SK-N-SH treated with all-trans-retinoic acid at 6 μM for 48 hours (cell line): ENCODE measurements around the gene DHTKD1.

ENCODE experiments used
- ARNTL ChIP-seq: fragments of 450-650 bp; formaldehyde crosslinking; IDR thresholded peaks from 2 replicates; pipeline ENCODE4 v1.5.0; 2020; ENCODE audit warnings: low read depth, mild to moderate bottlenecking, moderate library complexity, borderline replicate concordance
- CSDC2 ChIP-seq: fragments of 250-450 bp; sonication (Bioruptor Pico); IDR thresholded peaks from 2 replicates; pipeline ENCODE4 v1.5.0; 2020; ENCODE audit warnings: mild to moderate bottlenecking, moderate library complexity
- ESRRG ChIP-seq: fragments of 250-450 bp; sonication (Bioruptor Pico); IDR thresholded peaks from 2 replicates; pipeline ENCODE4 v1.6.1; 2021; ENCODE audit warnings: mild to moderate bottlenecking
- GLIS3 ChIP-seq: fragments of 250-450 bp; sonication (Bioruptor Pico); IDR thresholded peaks from 2 replicates; pipeline ENCODE4 v1.5.0; 2020; ENCODE audit warnings: mild to moderate bottlenecking, moderate library complexity
- ISL1 ChIP-seq: fragments of 250-450 bp; sonication (Bioruptor Pico); IDR thresholded peaks from 2 replicates; pipeline ENCODE4 v2.1.2; 2022; ENCODE audit warnings: mild to moderate bottlenecking, moderate library complexity
- SNAI2 ChIP-seq: fragments of 250-450 bp; sonication (Bioruptor Pico); IDR thresholded peaks from 2 replicates; pipeline ENCODE4 v1.5.0; 2020; ENCODE audit warnings: mild to moderate bottlenecking, moderate library complexity
- TCF4 ChIP-seq: fragments of 250-450 bp; sonication (Bioruptor Pico); IDR thresholded peaks from 2 replicates; pipeline ENCODE4 v1.8.0; 2021; ENCODE audit warnings: mild to moderate bottlenecking, moderate library complexity, borderline replicate concordance
- ZC3H10 ChIP-seq: fragments of 250-450 bp; sonication (Bioruptor Pico); IDR thresholded peaks from 2 replicates; pipeline ENCODE4 v1.5.1; 2021; ENCODE audit warnings: mild to moderate bottlenecking, moderate library complexity
- ZFP3 ChIP-seq: fragments of 250-450 bp; sonication (Bioruptor Pico); IDR thresholded peaks from 2 replicates; pipeline ENCODE4 v1.5.0; 2020; ENCODE audit warnings: mild to moderate bottlenecking, moderate library complexity
- ZFP30 ChIP-seq: fragments of 450-650 bp; formaldehyde crosslinking; IDR thresholded peaks from 2 replicates; pipeline ENCODE4 v1.5.0; 2022; ENCODE audit warnings: mild to moderate bottlenecking, moderate library complexity
- ZNF70 ChIP-seq: fragments of 450-650 bp; formaldehyde crosslinking; IDR thresholded peaks from 2 replicates; pipeline ENCODE4 v1.5.0; 2020; ENCODE audit warnings: mild to moderate bottlenecking, moderate library complexity
- TF ChIP-seq, protein P1 (sequence below): fragments of 250-450 bp; sonication (Bioruptor Pico); IDR thresholded peaks from 2 replicates; pipeline ENCODE4 v1.8.0; 2020; ENCODE audit warnings: mild to moderate bottlenecking, moderate library complexity, borderline replicate concordance
- TF ChIP-seq, protein P2 (sequence below): fragments of 250-450 bp; sonication (Bioruptor Pico); IDR thresholded peaks from 2 replicates; pipeline ENCODE4 v1.5.0; 2020; ENCODE audit warnings: mild to moderate bottlenecking, moderate library complexity
- TF ChIP-seq, protein P3 (sequence below): fragments of 250-450 bp; sonication (Bioruptor Pico); IDR thresholded peaks from 2 replicates; pipeline ENCODE4 v1.8.0; 2021; ENCODE audit warnings: low read depth, mild to moderate bottlenecking, moderate library complexity, borderline replicate concordance

DNA sequence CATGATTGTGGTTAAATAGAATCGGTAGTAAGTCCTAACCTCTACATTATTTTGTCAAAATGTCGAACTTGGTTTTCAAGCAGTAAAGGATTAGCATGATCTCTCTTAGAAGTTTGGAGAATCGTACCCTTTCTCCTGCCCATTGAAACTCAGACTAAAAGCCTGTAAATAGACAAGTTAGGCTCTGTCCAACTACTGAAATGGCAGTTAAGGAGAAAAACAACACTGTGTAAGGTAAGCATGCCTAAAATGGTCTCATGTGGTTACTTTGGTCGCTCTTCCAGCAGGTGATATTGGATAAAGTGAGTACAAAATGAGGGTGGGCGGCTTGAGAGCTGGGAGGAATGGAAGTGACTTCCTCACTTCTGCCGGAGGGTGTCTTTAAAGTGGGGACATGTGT is 85.8 kb downstream of the DHTKD1 start:
- TF ChIP-seq ESRRG (no peak), ZFP3 (CRISPR knock-in tag) (no peak), ISL1 (no peak), SNAI2 (CRISPR knock-in tag) (no peak), TCF4 (CRISPR knock-in tag) (no peak), GLIS3 (CRISPR knock-in tag) (no peak), ZNF70 (CRISPR knock-in tag) (no peak), ZFP30 (no peak), CSDC2 (no peak), ZC3H10 (CRISPR knock-in tag) (no peak), ARNTL (CRISPR knock-in tag) (no peak)
- TF ChIP-seq, protein P1, sequence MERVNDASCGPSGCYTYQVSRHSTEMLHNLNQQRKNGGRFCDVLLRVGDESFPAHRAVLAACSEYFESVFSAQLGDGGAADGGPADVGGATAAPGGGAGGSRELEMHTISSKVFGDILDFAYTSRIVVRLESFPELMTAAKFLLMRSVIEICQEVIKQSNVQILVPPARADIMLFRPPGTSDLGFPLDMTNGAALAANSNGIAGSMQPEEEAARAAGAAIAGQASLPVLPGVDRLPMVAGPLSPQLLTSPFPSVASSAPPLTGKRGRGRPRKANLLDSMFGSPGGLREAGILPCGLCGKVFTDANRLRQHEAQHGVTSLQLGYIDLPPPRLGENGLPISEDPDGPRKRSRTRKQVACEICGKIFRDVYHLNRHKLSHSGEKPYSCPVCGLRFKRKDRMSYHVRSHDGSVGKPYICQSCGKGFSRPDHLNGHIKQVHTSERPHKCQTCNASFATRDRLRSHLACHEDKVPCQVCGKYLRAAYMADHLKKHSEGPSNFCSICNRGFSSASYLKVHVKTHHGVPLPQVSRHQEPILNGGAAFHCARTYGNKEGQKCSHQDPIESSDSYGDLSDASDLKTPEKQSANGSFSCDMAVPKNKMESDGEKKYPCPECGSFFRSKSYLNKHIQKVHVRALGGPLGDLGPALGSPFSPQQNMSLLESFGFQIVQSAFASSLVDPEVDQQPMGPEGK (CRISPR knock-in tag) = no peak
- TF ChIP-seq, protein P2, sequence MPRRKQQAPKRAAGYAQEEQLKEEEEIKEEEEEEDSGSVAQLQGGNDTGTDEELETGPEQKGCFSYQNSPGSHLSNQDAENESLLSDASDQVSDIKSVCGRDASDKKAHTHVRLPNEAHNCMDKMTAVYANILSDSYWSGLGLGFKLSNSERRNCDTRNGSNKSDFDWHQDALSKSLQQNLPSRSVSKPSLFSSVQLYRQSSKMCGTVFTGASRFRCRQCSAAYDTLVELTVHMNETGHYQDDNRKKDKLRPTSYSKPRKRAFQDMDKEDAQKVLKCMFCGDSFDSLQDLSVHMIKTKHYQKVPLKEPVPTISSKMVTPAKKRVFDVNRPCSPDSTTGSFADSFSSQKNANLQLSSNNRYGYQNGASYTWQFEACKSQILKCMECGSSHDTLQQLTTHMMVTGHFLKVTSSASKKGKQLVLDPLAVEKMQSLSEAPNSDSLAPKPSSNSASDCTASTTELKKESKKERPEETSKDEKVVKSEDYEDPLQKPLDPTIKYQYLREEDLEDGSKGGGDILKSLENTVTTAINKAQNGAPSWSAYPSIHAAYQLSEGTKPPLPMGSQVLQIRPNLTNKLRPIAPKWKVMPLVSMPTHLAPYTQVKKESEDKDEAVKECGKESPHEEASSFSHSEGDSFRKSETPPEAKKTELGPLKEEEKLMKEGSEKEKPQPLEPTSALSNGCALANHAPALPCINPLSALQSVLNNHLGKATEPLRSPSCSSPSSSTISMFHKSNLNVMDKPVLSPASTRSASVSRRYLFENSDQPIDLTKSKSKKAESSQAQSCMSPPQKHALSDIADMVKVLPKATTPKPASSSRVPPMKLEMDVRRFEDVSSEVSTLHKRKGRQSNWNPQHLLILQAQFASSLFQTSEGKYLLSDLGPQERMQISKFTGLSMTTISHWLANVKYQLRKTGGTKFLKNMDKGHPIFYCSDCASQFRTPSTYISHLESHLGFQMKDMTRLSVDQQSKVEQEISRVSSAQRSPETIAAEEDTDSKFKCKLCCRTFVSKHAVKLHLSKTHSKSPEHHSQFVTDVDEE (CRISPR knock-in tag) = no peak
- TF ChIP-seq, protein P3, sequence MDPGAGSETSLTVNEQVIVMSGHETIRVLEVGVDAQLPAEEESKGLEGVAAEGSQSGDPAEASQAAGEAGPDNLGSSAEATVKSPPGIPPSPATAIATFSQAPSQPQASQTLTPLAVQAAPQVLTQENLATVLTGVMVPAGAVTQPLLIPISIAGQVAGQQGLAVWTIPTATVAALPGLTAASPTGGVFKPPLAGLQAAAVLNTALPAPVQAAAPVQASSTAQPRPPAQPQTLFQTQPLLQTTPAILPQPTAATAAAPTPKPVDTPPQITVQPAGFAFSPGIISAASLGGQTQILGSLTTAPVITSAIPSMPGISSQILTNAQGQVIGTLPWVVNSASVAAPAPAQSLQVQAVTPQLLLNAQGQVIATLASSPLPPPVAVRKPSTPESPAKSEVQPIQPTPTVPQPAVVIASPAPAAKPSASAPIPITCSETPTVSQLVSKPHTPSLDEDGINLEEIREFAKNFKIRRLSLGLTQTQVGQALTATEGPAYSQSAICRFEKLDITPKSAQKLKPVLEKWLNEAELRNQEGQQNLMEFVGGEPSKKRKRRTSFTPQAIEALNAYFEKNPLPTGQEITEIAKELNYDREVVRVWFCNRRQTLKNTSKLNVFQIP (CRISPR knock-in tag) = no peak
